Fibroblast of villous mesenchyme (primary cell): ENCODE data around the gene SHISAL1. TPM values are rescaled to one million over a fixed set of nuclear protein-coding genes. Genes with fewer than 3 reads are reported as not detected.

Source experiments
- DNase-seq: peaks from one replicate; pipeline ENCODE4 v3.0.0-alpha.2; 2010; ENCODE audit warnings: low read depth
- H3K4me3 ChIP-seq: 2 replicates; pipeline ENCODE4 v1.5.1; 2011; ENCODE audit warnings: low read depth, mild to moderate bottlenecking, low read length
- CTCF ChIP-seq: IDR thresholded peaks from 2 replicates; pipeline ENCODE4 v1.5.1; 2012; ENCODE audit warnings: low read depth, mild to moderate bottlenecking, low read length; ENCODE audit not compliant: insufficient read depth
- total RNA-seq: library from RNA; depleted of rRNA; stranded (reverse); fragments of >200 nt; gene quantifications from 2 replicates; pipeline ENCODE4 v1.2.3, GENCODE V29; 2012

SHISAL1 gene
- total RNA-seq, 1 donor = 3.0 TPM

GRCh38 chr22:44221710-44222475 is 90.9 kb downstream of the SHISAL1 start:
- H3K4me3 ChIP-seq = no peak overlapping the region
- TF ChIP-seq CTCF = no peak

DNA sequence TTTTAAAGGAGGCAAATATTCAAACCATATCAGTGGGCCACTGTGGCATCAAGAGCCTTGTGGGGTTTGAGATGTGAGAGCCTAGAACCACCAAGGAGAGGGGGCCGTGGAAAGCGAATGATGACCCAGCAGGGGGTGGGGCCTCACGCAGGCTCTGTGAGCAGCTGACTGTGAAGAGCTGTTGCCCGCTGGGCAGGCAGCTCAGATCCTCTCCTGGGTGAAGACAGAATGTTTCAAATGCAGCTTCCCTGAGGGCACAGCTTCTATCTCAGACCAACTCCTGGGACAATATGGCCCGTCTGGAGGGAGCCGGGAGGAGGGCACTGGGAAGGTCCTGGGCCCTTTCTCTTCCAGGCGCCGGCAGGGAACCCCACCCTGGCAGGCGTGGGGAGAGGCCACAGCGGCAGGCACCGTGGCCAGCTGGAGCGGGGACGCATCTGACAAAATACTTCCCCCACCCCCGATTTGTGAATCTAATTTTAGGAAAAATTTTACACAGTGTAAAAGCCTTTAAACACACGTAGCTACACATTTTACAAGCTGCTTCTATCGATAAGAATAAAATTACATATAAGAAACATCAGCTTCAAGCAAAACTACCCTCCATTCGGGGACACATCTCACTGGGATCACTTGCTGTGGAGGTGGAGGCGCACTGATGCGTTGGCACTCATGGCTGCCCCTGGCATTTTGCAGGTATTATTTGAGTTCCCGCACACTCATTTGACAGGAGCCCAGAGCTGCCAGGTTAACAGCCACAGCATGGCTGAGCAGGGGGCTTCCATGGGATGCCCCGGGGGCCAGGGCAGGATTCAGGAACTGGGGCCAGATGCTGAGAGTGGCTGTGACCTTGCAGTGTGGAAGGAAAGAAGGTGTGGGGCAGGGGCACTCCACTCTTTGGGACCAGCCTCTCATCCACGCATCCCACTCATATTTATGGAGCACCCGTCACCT is 91.7 kb downstream of the SHISAL1 start:
- no peak for TF ChIP-seq CTCF
- H3K4me3 ChIP-seq = no peak overlapping the region
- no peak for DNase-seq

More at GRCh38 chr22:44221710-44222475, 90.9 kb downstream of the SHISAL1 start:
- no peak for DNase-seq

GRCh38 chr22:44219101-44219870 is 93.5 kb downstream of the SHISAL1 start:
- no peak for TF ChIP-seq CTCF
- DNase-seq = no peak
- no peak overlapping the region for H3K4me3 ChIP-seq

DNA sequence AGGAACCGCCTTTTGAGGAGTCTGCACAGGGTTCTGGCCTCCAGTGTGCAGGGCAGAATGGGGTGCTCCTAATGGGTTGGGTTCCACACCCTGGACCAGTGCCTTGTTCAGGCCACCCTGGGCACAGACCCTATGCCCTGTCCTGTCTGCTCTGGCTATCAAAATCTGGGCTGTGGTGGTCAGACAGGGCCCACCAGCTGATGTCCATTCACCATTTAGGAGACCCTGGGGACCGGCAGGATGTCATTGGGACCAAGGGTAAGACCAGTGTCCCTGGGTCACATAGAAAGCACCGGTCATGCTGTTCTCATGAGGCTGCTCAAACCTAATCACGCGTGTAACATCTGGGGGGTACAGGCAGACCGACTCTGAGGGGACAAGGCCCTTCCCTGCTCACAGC is 94.7 kb downstream of the SHISAL1 start:
- no peak for TF ChIP-seq CTCF
- no peak for DNase-seq
- H3K4me3 ChIP-seq = no peak overlapping the region

DNA sequence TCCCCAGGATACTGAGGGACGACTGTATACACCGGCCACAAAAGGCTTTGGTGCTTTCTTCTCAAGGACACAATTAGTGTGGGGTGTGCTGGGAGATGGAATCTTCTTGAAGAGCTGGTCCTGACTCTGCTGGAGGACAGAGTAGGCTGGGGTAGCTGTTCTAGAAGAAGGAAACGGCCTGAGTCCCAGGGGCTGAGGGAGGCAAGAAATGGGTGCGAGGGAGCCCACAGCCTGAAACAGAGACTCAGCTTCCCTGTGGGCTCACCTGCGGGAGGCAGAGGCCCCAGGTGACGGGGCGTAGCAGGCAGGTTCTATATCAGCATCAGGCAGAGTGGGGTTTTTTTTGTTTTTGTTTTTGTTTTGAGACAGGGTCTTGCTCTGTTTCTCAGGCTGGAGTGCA is 95.4 kb downstream of the SHISAL1 start:
- no peak overlapping the region for H3K4me3 ChIP-seq
- no peak for DNase-seq
- TF ChIP-seq CTCF = no peak

DNA sequence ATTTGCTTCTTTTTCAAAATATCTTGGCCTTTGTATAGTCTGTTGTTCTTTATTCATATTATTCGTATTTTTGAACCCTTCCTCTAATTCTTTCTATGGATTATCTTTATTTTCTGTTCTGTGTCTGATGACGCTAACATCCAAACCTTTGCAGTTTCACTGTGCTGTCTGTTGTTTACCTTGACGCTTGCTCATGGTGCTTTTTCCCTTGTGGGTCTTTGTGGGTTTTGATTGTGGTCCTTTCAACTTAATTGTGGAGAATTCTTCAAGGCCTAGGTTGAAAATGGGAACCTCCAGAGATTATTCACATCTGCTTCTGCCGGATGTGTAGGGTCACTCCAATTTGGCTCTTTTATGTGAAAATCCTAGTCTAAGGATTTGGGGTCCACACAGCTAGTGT is 97.5 kb downstream of the SHISAL1 start:
- H3K4me3 ChIP-seq = no peak overlapping the region
- DNase-seq = no peak
- no peak for TF ChIP-seq CTCF
